ENCODE data around the gene IGFBP4. TPM values are rescaled to one million over a fixed set of nuclear protein-coding genes. Genes with fewer than 3 reads are reported as not detected.
"Not testable (repeated sequence)": the region's sequence is repeated elsewhere in the genome, so short reads cannot be mapped to it uniquely, and the experiment has no call there.

IGFBP4 gene
- total and polyA plus RNA-seq, 8 donors, result 30.2 to 190 (median 65.9) TPM

GRCh38 chr17:40410082-40410481 lies 33.2 kb upstream of the IGFBP4 start:
- Histone ChIP-seq H3K27ac (no peak overlapping the region), H3K9me3 (no peaks in the 10 kb centered on the region), H3K4me1 (no peaks in the 10 kb centered on the region), H3K36me3 (no peaks in the 10 kb centered on the region), H3K4me3 (no peak overlapping the region), H3K27me3 (no peaks in the 10 kb centered on the region)
- no peak for DNase-seq
- intact Hi-C loops (cut with DNase I), result loop anchor here in 2 of 3 donors (10.0 kb wide), 2 partner anchors 45 to 105 kb away; partner anchors contain the start of genes RARA (in 2 of the 2) and GJD3 (in 1 of the 2)
- TF ChIP-seq CTCF (IDR thresholded peaks at IDR 0.05), result no peak
- WGBS, 2 donors, result 90 to 92% methylated on average over 1 of the region's 1 CpG
- no peak for FAIRE-seq
- no peak for ATAC-seq

GRCh38 chr17:40411821-40412220 lies 31.4 kb upstream of the IGFBP4 start:
- no peak for FAIRE-seq
- DNase-seq, result no peak

GRCh38 chr17:40412880-40413279 lies 30.4 kb upstream of the IGFBP4 start:
- FAIRE-seq (no peak), DNase-seq (no peak), ATAC-seq (no peak)
- H3K4me1 ChIP-seq, result peaks cover 0 to 6% (median 0%) of the 10 kb centered on the region in 3 donors
- no peak overlapping the region for H3K4me3 ChIP-seq
- no peaks in the 10 kb centered on the region for H3K27me3 ChIP-seq
- intact Hi-C loops (cut with DNase I), result loop anchor here in 2 of 3 donors (10.0 kb wide), 2 partner anchors 48 to 108 kb away; partner anchors contain the start of genes RARA (in 2 of the 2) and GJD3 (in 1 of the 2)
- H3K27ac ChIP-seq, result no peak overlapping the region
- no peaks in the 10 kb centered on the region for H3K36me3 ChIP-seq
- TF ChIP-seq CTCF (IDR thresholded peaks at IDR 0.05), result no peak
- no peaks in the 10 kb centered on the region for H3K9me3 ChIP-seq

More at GRCh38 chr17:40411821-40412220, 31.4 kb upstream of the IGFBP4 start:
- Histone ChIP-seq H3K27me3 (no peaks in the 10 kb centered on the region), H3K4me3 (no peak overlapping the region), H3K9me3 (no peaks in the 10 kb centered on the region), H3K4me1 (no peaks in the 10 kb centered on the region), H3K36me3 (no peaks in the 10 kb centered on the region), H3K27ac (no peak overlapping the region)
- TF ChIP-seq CTCF (IDR thresholded peaks at IDR 0.05), result no peak
- intact Hi-C loops (cut with DNase I), result loop anchor here in 2 of 3 donors (10.0 kb wide), 2 partner anchors 47 to 107 kb away; partner anchors contain the start of genes RARA (in 2 of the 2) and GJD3 (in 1 of the 2)
- no peak for ATAC-seq
- 92 to 95% methylated on average over 4 of the region's 4 CpGs for WGBS, 2 donors

- H3K4me1 ChIP-seq, result peaks cover 0 to 11% (median 0%) of the 10 kb centered on the region in 3 donors
- ATAC-seq, H3K36me3 ChIP-seq, H3K27me3 ChIP-seq, H3K27ac ChIP-seq, H3K9me3 ChIP-seq, H3K4me3 ChIP-seq, FAIRE-seq, DNase-seq: not testable (repeated sequence)
- WGBS, 2 donors, result 75 to 94% methylated on average over 4 of the region's 4 CpGs
- intact Hi-C loops (cut with DNase I), result loop anchor here in 2 of 3 donors (10.0 kb wide), 2 partner anchors 50 to 110 kb away; partner anchors contain the start of genes RARA (in 2 of the 2) and GJD3 (in 1 of the 2)
These were observed 28.9 kb upstream of the IGFBP4 start for GRCh38 chr17:40414312-40414711.

- Histone ChIP-seq H3K27ac (no peak overlapping the region), H3K9me3 (no peaks in the 10 kb centered on the region), H3K36me3 (no peaks in the 10 kb centered on the region), H3K27me3 (no peaks in the 10 kb centered on the region), H3K4me3 (no peak overlapping the region), H3K4me1 (peaks cover 0 to 11% (median 0%) of the 10 kb centered on the region in 3 donors)
- DNase-seq (no peak), ATAC-seq (no peak), FAIRE-seq (no peak)
- intact Hi-C loops (cut with DNase I), result loop anchor here in 2 of 3 donors (10.0 kb wide), 2 partner anchors 51 to 111 kb away; partner anchors contain the start of genes RARA (in 2 of the 2) and GJD3 (in 1 of the 2)
- TF ChIP-seq CTCF (IDR thresholded peaks at IDR 0.05), result peak in 3 of 4 donors; percentile 42 to 53 (median 46)
- WGBS, 2 donors, result 9 to 16% methylated on average over 3 of the region's 3 CpGs
These were observed 27.9 kb upstream of the IGFBP4 start for GRCh38 chr17:40415390-40415789.

Measured in pancreas (tissue), 10 donors.